Esophagus muscularis mucosa (tissue), 4 donors: Measurements from ENCODE around the gene SLC5A6. TPM values are rescaled to one million over a fixed set of nuclear protein-coding genes. Genes with fewer than 3 reads are reported as not detected.

ENCODE experiments used
- DNase-seq: peaks from one replicate; pipeline ENCODE4 v3.0.0-alpha.2; 2017; ENCODE audit errors: extremely low spot score
- H3K27ac ChIP-seq, 4 donors: fragments of 200-600 bp; sonication (generic); replicated peaks in 1 of 4; 1 replicate in 3 of 4; 2 replicates in 1 of 4; pipeline ENCODE4 v1.5.1; 2016 to 2019; ENCODE audit warnings: mild to moderate bottlenecking in 1 of 4
- H3K27me3 ChIP-seq, 4 donors: fragments of 200-600 bp; sonication (generic); one replicate each; pipeline versions ENCODE4 v1.5.1 to v1.6.0; 2016 to 2019
- H3K36me3 ChIP-seq, 4 donors: fragments of 200-600 bp; sonication (generic); one replicate each; pipeline ENCODE4 v1.5.1; 2016 to 2019
- H3K4me1 ChIP-seq, 4 donors: fragments of 200-600 bp; sonication (generic); one replicate each; pipeline ENCODE4 v1.5.1; 2016 to 2019
- H3K4me3 ChIP-seq, 4 donors: fragments of 200-600 bp; sonication (generic); 1 replicate in 2 of 4; 2 replicates in 2 of 4; pipeline ENCODE4 v1.5.1; 2016 to 2019; ENCODE audit warnings: mild to moderate bottlenecking in 4 of 4, moderate library complexity in 1 of 4
- H3K9me3 ChIP-seq, 4 donors: fragments of 200-600 bp; sonication (generic); 1 replicate in 3 of 4; 2 replicates in 1 of 4; pipeline ENCODE4 v1.5.1; 2016 to 2019
- EP300 ChIP-seq: sonication (generic); formaldehyde crosslinking; IDR thresholded peaks from one replicate; pipeline ENCODE4 v1.6.1; 2017; ENCODE audit warnings: antibody characterized with exemption
- POLR2A ChIP-seq: fragments of 450-650 bp; IDR thresholded peaks from one replicate; pipeline ENCODE4 v1.6.1; 2017; ENCODE audit warnings: antibody characterized with exemption, moderate library complexity, mild to moderate bottlenecking, low read depth
- POLR2AphosphoS5 ChIP-seq, 2 donors: sonication (generic); formaldehyde crosslinking; IDR thresholded peaks; one replicate each; pipeline ENCODE4 v1.6.1; 2017; ENCODE audit warnings: antibody characterized with exemption in 2 of 2
- WGBS: methylation state at CpG from one replicate; pipeline ENCODE4 v1.1.5; 2018; 5-methylcytosine and 5-hydroxymethylcytosine counted together
- intact Hi-C: fragments of 100-400 bp; cut with DNase I; formaldehyde crosslinking; loops from one replicate; pipeline ENCODE4 v1.15.1; 2023
- total RNA-seq, 4 donors: library from RNA; depleted of rRNA; stranded (reverse); fragments of >200 nt; gene quantifications; one replicate each; pipeline versions ENCODE4 v1.1.0 to v1.2.1, GENCODE V29; 2016
- TF ChIP-seq, protein P1 (sequence below), 3 experiments: fragments of 200-600 bp in 2 of 3; fragments of 450-650 bp in 1 of 3; sonication (generic) in 2 of 3; IDR thresholded peaks; one replicate each; pipeline ENCODE4 v1.5.1; 2017 to 2019; ENCODE audit warnings: antibody characterized with exemption in 3 of 3, mild to moderate bottlenecking in 2 of 3, moderate library complexity in 1 of 3

Gene SLC5A6
- total RNA-seq, 4 donors from 2014 or later: 7.5 to 21.5 (median 13.6) TPM

DNA sequence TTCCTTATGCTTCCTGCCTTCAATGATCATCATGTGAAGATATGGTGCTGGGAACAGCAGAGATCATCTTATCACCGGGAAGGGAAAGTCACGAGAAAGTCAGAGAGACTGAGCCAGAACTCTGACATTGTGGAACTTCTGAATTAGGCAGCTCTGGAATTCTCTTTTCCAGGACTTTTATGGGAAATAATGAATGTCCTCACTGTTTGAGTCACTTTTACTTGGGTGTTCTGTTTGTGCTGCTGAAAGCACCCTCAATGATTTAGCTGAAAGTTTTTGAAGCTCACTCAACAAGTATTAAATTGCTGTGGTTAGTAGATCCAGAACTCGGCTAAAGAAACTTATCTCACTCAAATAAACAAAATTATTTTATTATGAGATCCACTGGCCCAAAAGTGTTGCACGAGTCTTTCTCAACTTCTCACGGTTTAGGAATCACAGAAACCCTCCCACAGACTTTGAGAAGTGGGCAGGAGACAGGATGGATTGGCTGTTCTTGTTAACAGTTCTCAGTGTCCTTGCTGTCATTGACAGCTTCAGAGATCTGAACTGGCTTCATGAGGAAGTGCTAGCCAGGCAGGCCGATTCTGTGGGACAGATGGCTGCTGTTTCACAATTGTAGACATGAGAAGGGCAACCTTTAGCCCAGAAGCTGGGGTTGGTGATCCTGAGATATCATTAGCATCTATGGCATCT is 26.6 kb downstream of the SLC5A6 start:
- intact Hi-C loops: no loop called here
- no peaks in the 10 kb centered on the region for H3K9me3 ChIP-seq
- WGBS: 19% methylated on average over 6 of the region's 6 CpGs
- peak overlapping the region; percentile 47 to 70 (median 56) for H3K27ac ChIP-seq
- H3K4me3 ChIP-seq: no peak overlapping the region
- H3K4me1 ChIP-seq: peaks cover 8 to 21% (median 18%) of the 10 kb centered on the region in 4 donors
- DNase-seq: no peak
- H3K36me3 ChIP-seq: no peaks in the 10 kb centered on the region
- no peaks in the 10 kb centered on the region for H3K27me3 ChIP-seq
- TF ChIP-seq POLR2AphosphoS5 (IDR thresholded peaks at IDR 0.05): no peak
- TF ChIP-seq, protein P1, sequence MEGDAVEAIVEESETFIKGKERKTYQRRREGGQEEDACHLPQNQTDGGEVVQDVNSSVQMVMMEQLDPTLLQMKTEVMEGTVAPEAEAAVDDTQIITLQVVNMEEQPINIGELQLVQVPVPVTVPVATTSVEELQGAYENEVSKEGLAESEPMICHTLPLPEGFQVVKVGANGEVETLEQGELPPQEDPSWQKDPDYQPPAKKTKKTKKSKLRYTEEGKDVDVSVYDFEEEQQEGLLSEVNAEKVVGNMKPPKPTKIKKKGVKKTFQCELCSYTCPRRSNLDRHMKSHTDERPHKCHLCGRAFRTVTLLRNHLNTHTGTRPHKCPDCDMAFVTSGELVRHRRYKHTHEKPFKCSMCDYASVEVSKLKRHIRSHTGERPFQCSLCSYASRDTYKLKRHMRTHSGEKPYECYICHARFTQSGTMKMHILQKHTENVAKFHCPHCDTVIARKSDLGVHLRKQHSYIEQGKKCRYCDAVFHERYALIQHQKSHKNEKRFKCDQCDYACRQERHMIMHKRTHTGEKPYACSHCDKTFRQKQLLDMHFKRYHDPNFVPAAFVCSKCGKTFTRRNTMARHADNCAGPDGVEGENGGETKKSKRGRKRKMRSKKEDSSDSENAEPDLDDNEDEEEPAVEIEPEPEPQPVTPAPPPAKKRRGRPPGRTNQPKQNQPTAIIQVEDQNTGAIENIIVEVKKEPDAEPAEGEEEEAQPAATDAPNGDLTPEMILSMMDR (IDR thresholded peaks at IDR 0.05): no peak
- no peak for TF ChIP-seq POLR2A
- TF ChIP-seq EP300: no peak

DNA sequence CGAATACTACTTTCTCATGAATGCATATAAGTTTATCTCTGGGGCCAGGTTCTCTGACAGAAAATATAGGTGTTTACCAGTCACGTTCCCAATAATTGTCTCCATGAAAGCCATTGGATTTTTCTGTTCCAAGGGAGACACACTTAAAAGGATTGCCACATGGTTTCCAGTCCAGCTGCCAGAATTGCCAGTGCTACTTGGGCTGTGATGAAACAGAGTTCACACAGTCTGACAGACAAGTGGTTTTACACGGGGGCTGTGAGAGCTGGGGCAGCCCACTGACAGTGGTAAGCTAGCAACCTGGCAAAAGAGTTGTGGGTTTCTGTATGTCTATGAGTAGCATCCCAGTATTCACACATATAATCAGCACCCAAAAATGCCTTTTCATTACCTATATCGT is 28.0 kb downstream of the SLC5A6 start:
- Histone ChIP-seq H3K27ac (peak overlapping the region in 3 of 4 donors; percentile 53 to 70 (median 59)), H3K4me3 (no peak overlapping the region), H3K27me3 (peaks cover 0 to 6% (median 0%) of the 10 kb centered on the region in 4 donors), H3K4me1 (peaks cover 8 to 21% (median 18%) of the 10 kb centered on the region in 4 donors), H3K36me3 (no peaks in the 10 kb centered on the region), H3K9me3 (no peaks in the 10 kb centered on the region)
- no peak for TF ChIP-seq POLR2A
- no peak for TF ChIP-seq EP300
- TF ChIP-seq, protein P1 (IDR thresholded peaks at IDR 0.05): no peak
- TF ChIP-seq POLR2AphosphoS5 (IDR thresholded peaks at IDR 0.05): no peak
- WGBS: 60% methylated on average over 4 of the region's 4 CpGs
- DNase-seq: no peak
- intact Hi-C loops: no loop called here

DNA sequence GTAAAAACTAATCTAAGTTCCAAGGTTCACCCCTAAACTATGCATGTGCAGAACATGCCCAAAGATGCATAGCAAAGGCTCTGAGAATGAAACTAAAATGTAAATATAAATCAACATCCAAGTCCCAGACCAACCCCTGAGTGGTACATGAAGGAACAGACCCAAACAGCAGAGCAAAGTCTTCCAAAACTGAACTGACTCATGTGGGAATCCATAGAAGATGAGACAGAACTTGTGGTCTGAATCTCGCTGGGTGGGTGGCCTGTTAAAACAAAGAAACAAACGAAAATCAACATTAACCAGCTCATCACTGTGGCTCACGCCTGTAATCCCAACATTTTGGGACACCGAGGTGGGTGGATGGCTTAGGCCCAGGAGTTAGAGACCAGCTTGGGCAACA is 29.7 kb downstream of the SLC5A6 start:
- intact Hi-C loops: no loop called here
- 66% methylated on average over 4 of the region's 4 CpGs for WGBS

DNA sequence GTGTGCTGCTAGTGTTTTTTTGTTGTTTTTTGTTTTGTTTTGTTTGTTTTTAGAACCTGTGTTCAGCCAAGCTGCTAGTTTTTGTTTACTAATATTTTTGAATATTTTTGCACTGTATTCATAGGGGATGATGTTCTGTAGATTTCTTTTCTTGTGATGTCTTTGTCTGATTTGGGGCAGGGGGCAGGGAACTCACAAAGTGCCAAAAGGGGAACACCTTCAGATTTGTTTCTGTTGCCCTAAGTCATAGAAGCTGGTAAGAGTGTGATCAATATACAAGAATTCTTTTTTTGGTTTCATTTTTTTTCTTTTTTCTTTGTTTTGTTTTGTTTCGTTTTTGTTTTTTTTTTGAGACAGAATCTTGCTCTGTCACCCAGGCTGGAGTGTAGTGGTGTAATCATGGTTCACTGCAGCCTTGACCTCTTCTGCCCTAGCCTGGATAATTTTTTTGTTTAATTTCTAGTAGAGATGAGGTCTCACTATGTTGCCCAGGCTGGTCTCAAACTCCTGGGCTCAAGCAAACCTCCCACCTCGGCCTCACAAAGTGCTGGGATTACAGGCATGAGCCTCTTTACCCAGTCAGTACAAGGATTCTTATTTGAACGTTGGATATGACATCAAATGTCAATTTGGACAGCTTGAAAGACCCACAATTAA is 32.6 kb downstream of the SLC5A6 start:
- 71% methylated on average over 3 of the region's 3 CpGs for WGBS
- Histone ChIP-seq H3K4me3 (no peak overlapping the region), H3K4me1 (peaks cover 0 to 3% (median 2%) of the 10 kb centered on the region in 4 donors), H3K27ac (no peak overlapping the region), H3K27me3 (peaks cover 0 to 28% (median 0%) of the 10 kb centered on the region in 4 donors), H3K9me3 (no peaks in the 10 kb centered on the region), H3K36me3 (no peaks in the 10 kb centered on the region)
- DNase-seq: no peak
- TF ChIP-seq, protein P1 (IDR thresholded peaks at IDR 0.05): no peak
- TF ChIP-seq POLR2AphosphoS5 (IDR thresholded peaks at IDR 0.05): no peak
- no peak for TF ChIP-seq POLR2A
- no peak for TF ChIP-seq EP300
- intact Hi-C loops: no loop called here

More for the DNA sequence above, 29.7 kb downstream of the SLC5A6 start:
- Histone ChIP-seq H3K27me3 (peaks cover 0 to 15% (median 0%) of the 10 kb centered on the region in 4 donors), H3K4me1 (peaks cover 8 to 21% (median 18%) of the 10 kb centered on the region in 4 donors), H3K36me3 (no peaks in the 10 kb centered on the region), H3K27ac (no peak overlapping the region), H3K4me3 (no peak overlapping the region), H3K9me3 (no peaks in the 10 kb centered on the region)
- no peak for TF ChIP-seq EP300
- TF ChIP-seq POLR2AphosphoS5 (IDR thresholded peaks at IDR 0.05): no peak
- TF ChIP-seq, protein P1 (IDR thresholded peaks at IDR 0.05): no peak
- no peak for TF ChIP-seq POLR2A
- DNase-seq: no peak
